HepG2 (cell line): ENCODE data around the gene BTBD19. TPM values are rescaled to one million over a fixed set of nuclear protein-coding genes. Genes with fewer than 3 reads are reported as not detected.

Experiments
- ARNT2 ChIP-seq: sonication (generic); formaldehyde crosslinking; IDR thresholded peaks from 2 replicates; pipeline ENCODE4 v1.8.0; 2022; ENCODE audit warnings: mild to moderate bottlenecking, low read depth, missing genetic modification reagents, moderate library complexity
- BRD4 ChIP-seq: sonication (generic); formaldehyde crosslinking; IDR thresholded peaks from 2 replicates; pipeline ENCODE4 v1.4.0; 2020; ENCODE audit warnings: missing genetic modification reagents
- CEBPZ ChIP-seq: IDR thresholded peaks from 2 replicates; pipeline ENCODE4 v1.6.1; 2012; ENCODE audit warnings: low read length, improper control_type of control experiment
- HMGXB3 ChIP-seq: sonication (generic); formaldehyde crosslinking; IDR thresholded peaks from 2 replicates; pipeline ENCODE4 v1.4.0; 2020; ENCODE audit warnings: missing genetic modification reagents, borderline replicate concordance
- HMGXB4 ChIP-seq, 2 experiments: sonication (generic) in 1 of 2; formaldehyde crosslinking in 1 of 2; IDR thresholded peaks; 2 replicates each; pipeline versions ENCODE4 v1.4.0 to v1.6.1; 2018 to 2020; ENCODE audit warnings: missing genetic modification reagents in 2 of 2, borderline replicate concordance in 1 of 2, low read depth in 1 of 2, mild to moderate bottlenecking in 1 of 2, missing biosample characterization in 1 of 2
- HOXA3 ChIP-seq: sonication (generic); formaldehyde crosslinking; IDR thresholded peaks from 2 replicates; pipeline ENCODE4 v1.5.0; 2020; ENCODE audit warnings: missing genetic modification reagents
- MED1 ChIP-seq: sonication (generic); formaldehyde crosslinking; IDR thresholded peaks from 2 replicates; pipeline ENCODE4 v1.4.0; 2020; ENCODE audit warnings: missing genetic modification reagents
- NFRKB ChIP-seq: fragments of 450-650 bp; IDR thresholded peaks from 2 replicates; pipeline ENCODE4 v1.6.1; 2017
- NR2C2 ChIP-seq: sonication (generic); formaldehyde crosslinking; IDR thresholded peaks from 2 replicates; pipeline ENCODE4 v1.4.0; 2020; ENCODE audit warnings: missing genetic modification reagents, mild to moderate bottlenecking, moderate library complexity, borderline replicate concordance
- RNF2 ChIP-seq: fragments of 450-650 bp; conservative IDR thresholded peaks from 2 replicates; pipeline ENCODE4 v1.6.1; 2016; ENCODE audit warnings: low read depth
- SRSF1 ChIP-seq: fragments of 200-400 bp; formaldehyde crosslinking; optimal IDR thresholded peaks from 2 replicates; pipeline ENCODE3; 2017; ENCODE audit warnings: mild to moderate bottlenecking, low read depth, low read length, moderate library complexity
- YEATS4 ChIP-seq: sonication (generic); formaldehyde crosslinking; IDR thresholded peaks from 2 replicates; pipeline ENCODE4 v1.4.0; 2020; ENCODE audit warnings: missing genetic modification reagents, borderline replicate concordance
- ZNF160 ChIP-seq: sonication (generic); formaldehyde crosslinking; IDR thresholded peaks from 2 replicates; pipeline ENCODE4 v1.8.0; 2022; ENCODE audit warnings: mild to moderate bottlenecking, inconsistent platforms, missing genetic modification reagents
- ZNF260 ChIP-seq: sonication (generic); formaldehyde crosslinking; IDR thresholded peaks from 2 replicates; pipeline ENCODE4 v1.4.0; 2020; ENCODE audit warnings: missing genetic modification reagents, low read depth, mild to moderate bottlenecking, borderline replicate concordance
- ZNF674 ChIP-seq: sonication (generic); formaldehyde crosslinking; IDR thresholded peaks from 2 replicates; pipeline ENCODE4 v1.5.0; 2020; ENCODE audit warnings: low read depth, mild to moderate bottlenecking, missing genetic modification reagents
- polyA plus RNA-seq, 8 experiments: library from polyadenylated mRNA; depleted of rRNA in 3 of 8; stranded (reverse) in 7 of 8; unstranded in 1 of 8; fragments of >200 nt; fragmentation: Illumina TruSeq in 4 of 8; extraction: Trizol in 4 of 8; gene quantifications; 2 replicates each; pipeline versions ENCODE4 v1.2.1 to v1.2.3, GENCODE V29; 2011 to 2016; ENCODE audit warnings: low read depth in 4 of 8, missing spikeins in 1 of 8, mixed read lengths in 1 of 8; ENCODE audit not compliant: insufficient read depth in 1 of 8
- total RNA-seq, 5 experiments: library from RNA; depleted of rRNA; stranded (reverse); fragments of >200 nt; fragmentation: Illumina TruSeq; extraction: Trizol; gene quantifications; 2 replicates each; pipeline ENCODE4 v1.2.3, GENCODE V29; 2016; ENCODE audit warnings: low read depth in 1 of 5
- TF ChIP-seq, protein P1 (sequence below): sonication (generic); formaldehyde crosslinking; conservative IDR thresholded peaks from 2 replicates; pipeline ENCODE4 v1.8.0; 2022; ENCODE audit warnings: missing genetic modification reagents

Gene BTBD19
- total and polyA plus RNA-seq, 2 of the 13 experiments (the other 11 are each of a cell fraction or from before 2014, with no cell fraction given): 2.7 to 6.7 TPM

- TF ChIP-seq MED1 (CRISPR knock-in tag): peak; percentile 38; the same call in 1 of the 2 replicates
- TF ChIP-seq, protein P1, sequence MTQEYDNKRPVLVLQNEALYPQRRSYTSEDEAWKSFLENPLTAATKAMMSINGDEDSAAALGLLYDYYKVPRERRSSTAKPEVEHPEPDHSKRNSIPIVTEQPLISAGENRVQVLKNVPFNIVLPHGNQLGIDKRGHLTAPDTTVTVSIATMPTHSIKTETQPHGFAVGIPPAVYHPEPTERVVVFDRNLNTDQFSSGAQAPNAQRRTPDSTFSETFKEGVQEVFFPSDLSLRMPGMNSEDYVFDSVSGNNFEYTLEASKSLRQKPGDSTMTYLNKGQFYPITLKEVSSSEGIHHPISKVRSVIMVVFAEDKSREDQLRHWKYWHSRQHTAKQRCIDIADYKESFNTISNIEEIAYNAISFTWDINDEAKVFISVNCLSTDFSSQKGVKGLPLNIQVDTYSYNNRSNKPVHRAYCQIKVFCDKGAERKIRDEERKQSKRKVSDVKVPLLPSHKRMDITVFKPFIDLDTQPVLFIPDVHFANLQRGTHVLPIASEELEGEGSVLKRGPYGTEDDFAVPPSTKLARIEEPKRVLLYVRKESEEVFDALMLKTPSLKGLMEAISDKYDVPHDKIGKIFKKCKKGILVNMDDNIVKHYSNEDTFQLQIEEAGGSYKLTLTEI (CRISPR knock-in tag): no peak
- TF ChIP-seq NR2C2 (CRISPR knock-in tag): no peak; the same call in 1 of the 2 replicates
- no peak; the same call in 1 of the 2 replicates for TF ChIP-seq HMGXB3 (CRISPR knock-in tag)
- TF ChIP-seq RNF2: no peak
- no peak; the same call in 1 of the 2 replicates for TF ChIP-seq YEATS4 (CRISPR knock-in tag)
- no peak for TF ChIP-seq CEBPZ
- TF ChIP-seq ZNF160 (CRISPR knock-in tag): no peak
- TF ChIP-seq BRD4 (CRISPR knock-in tag): 0 out of 2 replicates have a peak, but pooled peaks have one; percentile 25
- no peak for TF ChIP-seq SRSF1
- no peak for TF ChIP-seq HMGXB4 (CRISPR knock-in tag; IDR thresholded peaks at IDR 0.05; ENCODE audit: borderline replicate concordance in 1 of 2, low read depth in 1 of 2)
- TF ChIP-seq ZNF260 (CRISPR knock-in tag): no peak
- TF ChIP-seq NFRKB: no peak
- TF ChIP-seq ZNF674 (CRISPR knock-in tag): 0 out of 2 replicates have a peak, but pooled peaks have one; percentile 67
- peak; percentile 32; the same call in 1 of the 2 replicates for TF ChIP-seq HOXA3
- no peak; the same call in 1 of the 2 replicates for TF ChIP-seq ARNT2 (CRISPR knock-in tag)
Measured at GRCh38 chr1:44808938-44809917, 905 bp downstream of the BTBD19 start (continued).
